NCI-H524 (cell line): Measurements from ENCODE around the gene ZNF385C.

ENCODE experiments used
- DNase-seq, 2 experiments: peaks; one replicate each; lab custom pipeline; 2025; lab: John Stamatoyannopoulos, UW

ZNF385C gene

GRCh38 chr17:41988418-41988817 lies 109.9 kb downstream of the ZNF385C start:
- no peak for DNase-seq

DNA sequence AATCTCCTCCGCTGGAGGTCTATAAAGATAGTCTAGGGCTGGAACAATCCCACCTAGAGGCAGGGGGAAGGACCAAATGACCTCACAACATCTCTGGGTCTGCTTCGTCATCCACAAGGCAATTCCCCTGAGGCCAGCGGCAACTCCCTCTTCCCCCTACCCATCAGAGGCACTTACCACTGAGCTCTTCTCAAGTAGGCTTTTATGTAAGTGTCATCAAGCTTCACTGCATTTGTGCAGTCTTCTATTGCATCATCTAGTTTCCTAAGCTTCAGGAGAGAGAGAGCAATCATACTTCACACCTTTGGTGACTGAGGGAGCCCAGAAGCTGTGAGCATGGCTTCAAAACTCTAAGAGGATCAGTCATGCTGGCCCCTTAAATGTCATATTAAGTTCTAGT lies 110.6 kb downstream of the ZNF385C start:
- DNase-seq: peak; percentile 45 to 83

DNA sequence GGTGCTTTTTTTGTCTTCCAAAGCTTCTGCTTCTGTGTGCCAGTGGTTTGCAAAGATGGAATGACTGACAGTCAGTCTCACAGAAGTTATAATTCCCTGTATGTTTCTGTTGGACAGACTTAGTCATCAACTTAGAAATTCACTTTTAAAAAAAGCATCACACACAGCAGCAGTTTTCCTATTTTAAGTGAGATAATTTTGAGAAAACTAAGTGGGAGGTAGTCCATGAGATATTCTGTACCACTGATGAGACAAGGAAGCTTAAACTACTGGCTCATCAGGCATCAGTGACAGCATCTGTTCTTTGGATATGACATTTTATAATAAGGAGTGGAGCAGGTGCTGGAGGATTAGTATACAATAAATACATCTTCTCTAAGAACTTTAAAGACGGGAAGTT lies 111.6 kb downstream of the ZNF385C start:
- peak in 1 of 2 experiments; percentile 74 for DNase-seq

DNA sequence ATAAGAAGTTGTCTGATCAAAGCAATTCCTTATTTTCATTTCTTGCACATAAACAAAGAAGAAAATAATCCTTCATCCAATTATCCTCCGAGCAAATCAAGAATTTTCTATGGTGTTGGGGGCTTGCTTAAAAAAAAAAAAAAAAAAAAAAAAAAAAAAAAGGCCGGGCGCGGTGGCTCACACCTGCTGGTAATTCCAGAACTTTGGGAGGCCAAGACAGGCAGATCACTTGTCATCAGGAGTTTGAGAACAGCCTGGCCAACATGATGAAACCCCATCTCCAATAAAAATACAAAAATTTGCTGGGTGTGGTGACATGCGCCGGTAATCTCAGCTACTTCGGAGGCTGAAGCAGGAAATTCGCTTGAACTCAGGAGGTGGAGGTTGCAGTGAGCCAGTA lies 112.4 kb downstream of the ZNF385C start:
- no peak for DNase-seq

DNA sequence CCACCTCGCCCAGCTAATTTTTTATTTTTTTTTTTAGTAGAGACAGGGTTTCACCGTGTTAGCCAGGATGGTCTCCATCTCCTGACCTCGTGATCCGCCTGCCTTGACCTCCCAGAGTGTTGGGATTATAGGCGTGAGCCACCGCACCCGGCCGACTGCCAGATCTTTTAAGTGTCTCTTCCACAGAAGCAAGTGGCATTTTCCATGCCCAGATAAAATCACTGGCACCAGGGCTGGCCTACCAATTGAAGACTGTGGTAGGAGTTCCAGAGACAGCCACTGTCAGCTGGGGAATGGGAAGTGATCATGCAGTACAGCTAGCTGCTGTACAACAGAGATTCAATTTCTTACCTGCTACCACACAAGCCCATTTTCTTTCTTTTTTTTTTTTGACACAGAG lies 113.8 kb downstream of the ZNF385C start:
- no peak for DNase-seq

DNA sequence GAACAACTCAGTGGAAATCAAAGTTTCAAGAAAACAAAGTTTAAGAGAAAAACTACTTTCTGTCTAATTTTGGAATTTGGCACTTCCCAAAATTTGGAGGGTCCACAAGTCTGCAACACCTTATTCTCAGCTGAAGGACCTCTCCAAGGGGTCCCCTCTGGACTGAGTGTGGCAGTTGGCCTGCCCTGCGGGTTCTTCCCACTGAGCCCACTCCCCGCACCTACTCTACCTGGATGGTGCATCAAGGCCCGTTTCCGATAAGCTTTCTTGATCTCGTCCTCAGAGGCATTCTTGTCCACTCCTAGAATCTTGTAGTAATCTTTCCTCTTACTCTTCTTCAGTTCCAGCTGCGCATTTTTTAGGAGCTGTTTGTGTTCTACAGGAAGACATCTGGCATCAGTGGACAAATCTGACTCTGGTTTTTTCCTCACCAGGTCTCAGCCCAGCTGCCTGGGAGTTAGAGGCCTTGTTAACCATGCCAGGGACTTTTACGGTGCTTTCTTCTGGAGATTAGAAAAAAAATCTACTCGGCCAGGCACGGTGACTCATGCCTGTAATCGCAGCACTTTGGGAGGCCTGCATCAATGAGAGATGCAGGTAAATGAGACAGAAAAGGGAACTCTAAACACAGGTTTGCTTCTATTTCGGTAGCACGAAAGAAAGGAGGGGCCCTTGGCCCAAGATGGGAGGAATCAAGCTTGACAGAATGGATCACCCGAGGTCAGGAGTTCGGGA lies 116.1 kb downstream of the ZNF385C start:
- DNase-seq: no peak

GRCh38 chr17:41977991-41978390 lies 120.3 kb downstream of the ZNF385C start:
- DNase-seq: no peak

GRCh38 chr17:41976142-41976768 lies 122.0 kb downstream of the ZNF385C start:
- no peak for DNase-seq
